Epidermal melanocyte (primary cell): Measurements from ENCODE around the gene FOXN3.
"Not testable (repeated sequence)": the region's sequence is repeated elsewhere in the genome, so short reads cannot be mapped to it uniquely, and the experiment has no call there.

Experiments used
- DNase-seq: peaks from one replicate; pipeline ENCODE4 v3.0.0; 2011; ENCODE audit warnings: low spot score; ENCODE audit not compliant: insufficient read length

The FOXN3 gene

GRCh38 chr14:89171628-89172027 is 245.4 kb downstream of the FOXN3 start:
- DNase-seq = no peak

- no peak for DNase-seq
Observed at GRCh38 chr14:89171168-89171567, 245.9 kb downstream of the FOXN3 start.

GRCh38 chr14:89167705-89168104 is 249.3 kb downstream of the FOXN3 start:
- DNase-seq = no peak

GRCh38 chr14:89166633-89167032 is 250.4 kb downstream of the FOXN3 start:
- no peak for DNase-seq

GRCh38 chr14:89165189-89166181 is 251.5 kb downstream of the FOXN3 start:
- no peak for DNase-seq

- DNase-seq = no peak
Observed at GRCh38 chr14:89164168-89165073, 252.6 kb downstream of the FOXN3 start.

- no peak for DNase-seq
Observed at GRCh38 chr14:89163031-89163636, 253.9 kb downstream of the FOXN3 start.

- no peak for DNase-seq
Observed at GRCh38 chr14:89162586-89162985, 254.4 kb downstream of the FOXN3 start.

- DNase-seq = no peak
Observed at GRCh38 chr14:89160437-89160836, 256.6 kb downstream of the FOXN3 start.

GRCh38 chr14:89158701-89159100 is 258.3 kb downstream of the FOXN3 start:
- DNase-seq = no peak

GRCh38 chr14:89158104-89158503 is 258.9 kb downstream of the FOXN3 start:
- DNase-seq = not testable (repeated sequence)

- DNase-seq = no peak
Observed at GRCh38 chr14:89155491-89155890, 261.5 kb downstream of the FOXN3 start.

- not testable (repeated sequence) for DNase-seq
Observed at GRCh38 chr14:89151693-89152092, 265.3 kb downstream of the FOXN3 start.

- DNase-seq = no peak
Observed at GRCh38 chr14:89146274-89146673, 270.8 kb downstream of the FOXN3 start.

GRCh38 chr14:89144642-89145041 is 272.4 kb downstream of the FOXN3 start:
- DNase-seq = no peak

- DNase-seq = no peak
Observed at GRCh38 chr14:89144066-89144465, 273.0 kb downstream of the FOXN3 start.

- no peak for DNase-seq
Observed at GRCh38 chr14:89143595-89143994, 273.4 kb downstream of the FOXN3 start.

- DNase-seq = no peak
Observed at GRCh38 chr14:89142366-89142765, 274.7 kb downstream of the FOXN3 start.

- no peak for DNase-seq
Observed at GRCh38 chr14:89141862-89142261, 275.2 kb downstream of the FOXN3 start.

GRCh38 chr14:89140326-89140725 is 276.7 kb downstream of the FOXN3 start:
- DNase-seq = no peak

- DNase-seq = no peak
Observed at GRCh38 chr14:89139404-89140247, 277.4 kb downstream of the FOXN3 start.
